ENCODE results near the gene JAK2. TPM values are rescaled to one million over a fixed set of nuclear protein-coding genes. Genes with fewer than 3 reads are reported as not detected.

JAK2 gene
- total RNA-seq, 1 experiment from 2014 or later = 10.5 TPM

DNA sequence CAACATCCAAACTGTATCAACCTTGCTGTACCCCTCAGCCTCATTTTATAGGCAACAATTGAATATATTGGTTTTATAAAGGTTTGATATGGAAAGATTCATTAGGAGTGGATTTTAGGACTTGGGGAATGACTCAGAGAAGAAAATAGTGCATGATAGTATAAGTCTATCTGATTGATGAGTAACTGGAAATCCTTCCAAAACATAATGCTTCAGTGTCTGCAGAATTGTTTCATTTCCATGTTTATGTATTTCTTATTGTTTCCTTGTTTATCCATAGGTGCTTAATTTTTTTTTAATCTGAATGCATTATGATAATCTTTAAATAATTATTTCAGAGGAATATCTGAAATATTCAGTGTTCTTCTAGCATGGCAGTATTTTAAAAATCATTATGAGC lies 12.6 kb downstream of the JAK2 start:
- no peak for DNase-seq (ENCODE audit: low spot score)
- intact Hi-C loops (cut with micrococcal nuclease; ENCODE audit: unreplicated experiment) = loop anchor here (10.0 kb wide), 1 partner anchor 427 kb away; no protein-coding TSS in a partner anchor
- no TSS peak for BruUV-seq (replicated peaks)
- ChIA-PET POLR2A (ENCODE audit: low non-redundant PET) (no interaction called here), CTCF (no interaction called here)
- H3K4me1 ChIP-seq (ENCODE audit: insufficient read depth, low read length, poor library complexity, severe bottlenecking) = peaks cover 4% of the 10 kb centered on the region
- no peak overlapping the region for H3K27ac ChIP-seq (ENCODE audit: low read depth, low read length, poor library complexity, severe bottlenecking)
- no peak overlapping the region for H3K4me3 ChIP-seq (ENCODE audit: low read depth, low read length, poor library complexity, severe bottlenecking)
- no peaks in the 10 kb centered on the region for H3K36me3 ChIP-seq (ENCODE audit: insufficient read depth, low read length, poor library complexity, severe bottlenecking)
- no peaks in the 10 kb centered on the region for H3K27me3 ChIP-seq (replicated peaks; ENCODE audit: insufficient read depth, low read depth, low read length, poor library complexity)
- H3K9me3 ChIP-seq (ENCODE audit: low read depth, low read length, poor library complexity, severe bottlenecking) = peaks cover 4% of the 10 kb centered on the region
- TF ChIP-seq EZH2 (IDR thresholded peaks at IDR 0.05; ENCODE audit: borderline replicate concordance, low read depth, low read length, poor library complexity, severe bottlenecking) = no peak
- TF ChIP-seq, protein P1, sequence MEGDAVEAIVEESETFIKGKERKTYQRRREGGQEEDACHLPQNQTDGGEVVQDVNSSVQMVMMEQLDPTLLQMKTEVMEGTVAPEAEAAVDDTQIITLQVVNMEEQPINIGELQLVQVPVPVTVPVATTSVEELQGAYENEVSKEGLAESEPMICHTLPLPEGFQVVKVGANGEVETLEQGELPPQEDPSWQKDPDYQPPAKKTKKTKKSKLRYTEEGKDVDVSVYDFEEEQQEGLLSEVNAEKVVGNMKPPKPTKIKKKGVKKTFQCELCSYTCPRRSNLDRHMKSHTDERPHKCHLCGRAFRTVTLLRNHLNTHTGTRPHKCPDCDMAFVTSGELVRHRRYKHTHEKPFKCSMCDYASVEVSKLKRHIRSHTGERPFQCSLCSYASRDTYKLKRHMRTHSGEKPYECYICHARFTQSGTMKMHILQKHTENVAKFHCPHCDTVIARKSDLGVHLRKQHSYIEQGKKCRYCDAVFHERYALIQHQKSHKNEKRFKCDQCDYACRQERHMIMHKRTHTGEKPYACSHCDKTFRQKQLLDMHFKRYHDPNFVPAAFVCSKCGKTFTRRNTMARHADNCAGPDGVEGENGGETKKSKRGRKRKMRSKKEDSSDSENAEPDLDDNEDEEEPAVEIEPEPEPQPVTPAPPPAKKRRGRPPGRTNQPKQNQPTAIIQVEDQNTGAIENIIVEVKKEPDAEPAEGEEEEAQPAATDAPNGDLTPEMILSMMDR (conservative IDR thresholded peaks at IDR 0.05; ENCODE audit: low read depth, low read length) = no peak

DNA sequence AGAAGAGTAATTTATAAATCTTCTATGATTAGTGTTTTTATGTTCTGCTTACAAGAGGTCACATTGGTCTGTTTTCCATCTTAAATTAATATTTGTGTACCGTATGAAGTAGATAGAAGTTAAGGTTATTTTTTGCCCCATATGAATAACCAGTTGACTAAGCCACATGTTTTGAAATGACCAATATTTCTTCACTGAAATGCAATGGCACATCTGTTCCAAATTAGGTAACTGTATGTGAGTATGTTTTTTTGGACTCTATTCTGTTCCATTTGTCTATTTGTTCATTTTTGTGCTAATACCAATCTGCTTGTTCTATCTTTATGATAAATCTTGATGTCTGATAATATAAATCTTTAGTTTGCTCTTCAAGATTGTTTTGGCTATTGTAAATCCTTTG lies 17.7 kb downstream of the JAK2 start:
- H3K4me3 ChIP-seq (ENCODE audit: low read depth, low read length, poor library complexity, severe bottlenecking) = no peak overlapping the region
- ChIA-PET POLR2A (ENCODE audit: low non-redundant PET) (no interaction called here), CTCF (no interaction called here)
- TF ChIP-seq EZH2 (IDR thresholded peaks at IDR 0.05; ENCODE audit: borderline replicate concordance, low read depth, low read length, poor library complexity, severe bottlenecking) = no peak
- TF ChIP-seq, protein P1 (conservative IDR thresholded peaks at IDR 0.05; ENCODE audit: low read depth, low read length) = no peak
- no peak overlapping the region for H3K27ac ChIP-seq (ENCODE audit: low read depth, low read length, poor library complexity, severe bottlenecking)
- BruUV-seq (replicated peaks) = no TSS peak
- H3K9me3 ChIP-seq (ENCODE audit: low read depth, low read length, poor library complexity, severe bottlenecking) = peaks cover 8% of the 10 kb centered on the region
- no peaks in the 10 kb centered on the region for H3K36me3 ChIP-seq (ENCODE audit: insufficient read depth, low read length, poor library complexity, severe bottlenecking)
- no peak for DNase-seq (ENCODE audit: low spot score)
- H3K27me3 ChIP-seq (replicated peaks; ENCODE audit: insufficient read depth, low read depth, low read length, poor library complexity) = no peaks in the 10 kb centered on the region
- intact Hi-C loops (cut with micrococcal nuclease; ENCODE audit: unreplicated experiment) = no loop called here
- no peaks in the 10 kb centered on the region for H3K4me1 ChIP-seq (ENCODE audit: insufficient read depth, low read length, poor library complexity, severe bottlenecking)

DNA sequence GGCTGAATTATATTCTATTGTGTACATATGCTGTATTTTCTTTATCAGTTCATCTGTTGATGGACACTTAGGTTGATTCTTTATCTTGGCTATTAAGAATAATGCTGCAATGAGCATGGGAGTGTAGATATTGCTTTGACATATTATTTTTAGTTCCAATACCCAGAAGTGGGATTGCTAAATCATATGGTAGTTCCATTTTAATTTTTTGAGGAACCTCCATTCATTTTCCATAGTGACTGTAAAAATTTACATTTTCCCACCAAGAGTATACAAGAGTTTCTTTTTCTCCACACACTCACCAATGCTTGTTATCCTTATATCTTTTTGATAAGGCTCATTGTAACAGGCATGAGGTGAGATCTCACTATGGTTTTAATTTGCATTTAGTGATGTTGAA lies 19.4 kb downstream of the JAK2 start:
- DNase-seq (ENCODE audit: low spot score) = no peak
- no peaks in the 10 kb centered on the region for H3K4me1 ChIP-seq (ENCODE audit: insufficient read depth, low read length, poor library complexity, severe bottlenecking)
- ChIA-PET CTCF (no interaction called here), POLR2A (ENCODE audit: low non-redundant PET) (no interaction called here)
- intact Hi-C loops (cut with micrococcal nuclease; ENCODE audit: unreplicated experiment) = no loop called here
- no peak for TF ChIP-seq EZH2 (IDR thresholded peaks at IDR 0.05; ENCODE audit: borderline replicate concordance, low read depth, low read length, poor library complexity, severe bottlenecking)
- H3K27ac ChIP-seq (ENCODE audit: low read depth, low read length, poor library complexity, severe bottlenecking) = no peak overlapping the region
- H3K4me3 ChIP-seq (ENCODE audit: low read depth, low read length, poor library complexity, severe bottlenecking) = no peak overlapping the region
- BruUV-seq (replicated peaks) = no TSS peak
- no peaks in the 10 kb centered on the region for H3K27me3 ChIP-seq (replicated peaks; ENCODE audit: insufficient read depth, low read depth, low read length, poor library complexity)
- H3K36me3 ChIP-seq (ENCODE audit: insufficient read depth, low read length, poor library complexity, severe bottlenecking) = no peaks in the 10 kb centered on the region
- H3K9me3 ChIP-seq (ENCODE audit: low read depth, low read length, poor library complexity, severe bottlenecking) = peaks cover 8% of the 10 kb centered on the region

DNA sequence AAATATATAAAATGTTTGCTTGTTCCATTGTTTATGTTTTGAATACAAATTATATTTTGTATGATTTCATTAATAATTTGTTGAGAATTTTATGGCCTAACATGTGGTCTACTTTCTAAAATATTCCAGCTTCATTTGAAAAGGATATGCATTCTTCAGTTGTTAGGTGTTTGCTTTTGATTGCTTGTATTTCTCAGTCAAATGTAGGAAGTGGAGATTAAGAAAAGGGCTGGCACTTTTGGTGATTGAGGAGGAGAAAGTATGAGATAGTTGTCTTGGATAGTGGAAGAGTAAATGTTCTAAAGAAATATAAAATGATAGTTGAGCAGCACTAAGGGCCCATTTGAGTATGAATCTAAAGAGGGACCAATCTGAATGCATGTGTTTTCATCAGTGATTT lies 23.1 kb downstream of the JAK2 start:
- intact Hi-C loops (cut with micrococcal nuclease; ENCODE audit: unreplicated experiment) = no loop called here
- DNase-seq (ENCODE audit: low spot score) = no peak
- Histone ChIP-seq H3K27me3 (replicated peaks; ENCODE audit: insufficient read depth, low read depth, low read length, poor library complexity) (no peaks in the 10 kb centered on the region), H3K27ac (ENCODE audit: low read depth, low read length, poor library complexity, severe bottlenecking) (no peak overlapping the region), H3K36me3 (ENCODE audit: insufficient read depth, low read length, poor library complexity, severe bottlenecking) (no peaks in the 10 kb centered on the region), H3K4me1 (ENCODE audit: insufficient read depth, low read length, poor library complexity, severe bottlenecking) (no peaks in the 10 kb centered on the region), H3K4me3 (ENCODE audit: low read depth, low read length, poor library complexity, severe bottlenecking) (no peak overlapping the region), H3K9me3 (ENCODE audit: low read depth, low read length, poor library complexity, severe bottlenecking) (peaks cover 6% of the 10 kb centered on the region)
- ChIA-PET CTCF (no interaction called here), POLR2A (ENCODE audit: low non-redundant PET) (no interaction called here)
- TF ChIP-seq, protein P1 (conservative IDR thresholded peaks at IDR 0.05; ENCODE audit: low read depth, low read length) = no peak
- TF ChIP-seq EZH2 (IDR thresholded peaks at IDR 0.05; ENCODE audit: borderline replicate concordance, low read depth, low read length, poor library complexity, severe bottlenecking) = no peak
- no TSS peak for BruUV-seq (replicated peaks)

Measured in A673 (cell line).